Testis (tissue), 2 donors: ENCODE data around the gene DENND6B.

Experiments
- CTCF ChIP-seq, 3 experiments: fragments of 450-650 bp in 2 of 3; fragments of 200-600 bp in 1 of 3; sonication (generic) in 1 of 3; IDR thresholded peaks; one replicate each; pipeline ENCODE4 v1.5.1; 2016 to 2019; ENCODE audit warnings: antibody characterized with exemption in 3 of 3, mild to moderate bottlenecking in 2 of 3, moderate library complexity in 1 of 3
- POLR2A ChIP-seq: fragments of 450-650 bp; IDR thresholded peaks from one replicate; pipeline ENCODE4 v1.6.1; 2017; ENCODE audit warnings: antibody characterized with exemption, mild to moderate bottlenecking, moderate library complexity

DNA sequence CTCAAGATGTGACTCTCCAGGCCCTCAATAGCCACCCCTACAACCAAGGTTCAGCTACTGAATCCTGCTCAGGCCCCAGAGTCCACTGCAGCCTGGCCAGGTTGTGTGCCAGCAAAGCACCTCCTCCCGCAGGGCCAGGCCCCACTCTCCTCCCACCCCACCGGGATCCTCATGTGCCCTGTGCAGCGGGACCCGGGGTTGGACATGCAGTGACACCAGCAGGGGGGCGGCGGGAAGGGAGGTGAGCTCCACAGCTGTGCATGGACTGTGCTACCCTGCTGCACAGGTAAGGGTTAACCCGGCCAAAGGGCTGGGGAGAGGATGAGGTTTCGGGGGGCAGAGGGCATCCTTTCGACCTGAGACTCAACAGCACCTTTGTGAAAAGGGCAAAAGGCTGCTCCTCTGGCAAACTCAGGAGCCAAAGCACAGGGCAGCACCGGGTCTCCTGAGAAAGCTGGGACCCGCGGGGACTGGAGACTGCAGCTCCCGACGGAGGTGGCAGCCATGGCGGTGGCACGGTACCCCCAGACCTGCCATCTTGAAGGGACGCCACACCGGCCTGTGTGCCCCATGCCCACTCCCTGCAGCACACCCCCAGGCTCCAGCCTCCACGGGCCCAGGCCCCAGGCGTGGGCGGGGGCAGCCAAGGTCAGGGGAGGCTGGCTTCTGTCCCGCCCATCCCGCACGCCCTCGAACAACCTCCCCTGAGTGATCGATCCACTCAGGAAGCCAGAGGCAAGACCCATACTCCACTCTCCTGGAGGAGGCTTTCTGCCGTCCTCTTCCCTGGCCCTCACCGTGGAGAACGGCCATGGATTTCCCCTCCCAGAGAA, 29.9 kb downstream of the DENND6B start:
- TF ChIP-seq CTCF (IDR thresholded peaks at IDR 0.05) (no peak), POLR2A (no peak)
